Ureter (tissue), 1 donor: ENCODE results near the gene HLA-DMA. TPM values are rescaled to one million over a fixed set of nuclear protein-coding genes. Genes with fewer than 3 reads are reported as not detected.

Experiments used
- DNase-seq: peaks from one replicate; pipeline ENCODE4 v3.0.0-alpha.2; 2020; ENCODE audit warnings: low spot score
- total RNA-seq: library from RNA; stranded (reverse); gene quantifications from one replicate; pipeline ENCODE4 v1.2.4, GENCODE V29; 2023
- donor health status: DM: yes; HTN: yes; CAD: no.

Gene HLA-DMA
- total RNA-seq, 1 donor from 2014 or later: 65.3 TPM

- DNase-seq: no peak
Measured at GRCh38 chr6:32932132-32932868, 20.6 kb downstream of the HLA-DMA start.

- no peak for DNase-seq
Measured at GRCh38 chr6:32931211-32931610, 21.7 kb downstream of the HLA-DMA start.

- no peak for DNase-seq
Measured at GRCh38 chr6:32922083-32922482, 30.8 kb downstream of the HLA-DMA start.

- DNase-seq: no peak
Measured at GRCh38 chr6:32920715-32921114, 32.2 kb downstream of the HLA-DMA start.

GRCh38 chr6:32912951-32913350 is 39.9 kb downstream of the HLA-DMA start:
- DNase-seq: no peak

GRCh38 chr6:32908897-32909296 is 44.0 kb downstream of the HLA-DMA start:
- DNase-seq: no peak

- no peak for DNase-seq
Measured at GRCh38 chr6:32906539-32906938, 46.4 kb downstream of the HLA-DMA start.

GRCh38 chr6:32905078-32905477 is 47.8 kb downstream of the HLA-DMA start:
- DNase-seq: no peak

GRCh38 chr6:32903952-32904351 is 48.9 kb downstream of the HLA-DMA start:
- no peak for DNase-seq

Other genes with a start within 250 kb of the HLA-DMA start
- gene HLA-DQA2, start 211.7 kb downstream of the HLA-DMA start, total RNA-seq: 5.7 TPM
- gene HLA-DQB2, start 189.6 kb downstream of the HLA-DMA start, total RNA-seq: 8.1 TPM
- 1.9 TPM for gene HLA-DOB, start 136.1 kb downstream of the HLA-DMA start, total RNA-seq
- 40.1 TPM for gene TAP2, start 114.4 kb downstream of the HLA-DMA start, total RNA-seq
- 44.9 TPM for gene PSMB8, start 109.0 kb downstream of the HLA-DMA start, total RNA-seq
- gene TAP1, start 99.4 kb downstream of the HLA-DMA start, total RNA-seq: 26.3 TPM
- 20.1 TPM for gene PSMB9, start 98.9 kb downstream of the HLA-DMA start, total RNA-seq
- 31.0 TPM for gene HLA-DMB, start 12.1 kb downstream of the HLA-DMA start, total RNA-seq
- gene BRD2, start 15.5 kb upstream of the HLA-DMA start, total RNA-seq: 205 TPM
- 25.6 TPM for gene HLA-DOA, start 56.5 kb upstream of the HLA-DMA start, total RNA-seq
- 145 TPM for gene HLA-DPA1, start 120.6 kb upstream of the HLA-DMA start, total RNA-seq
- 82.5 TPM for gene HLA-DPB1, start 122.9 kb upstream of the HLA-DMA start, total RNA-seq
- 0.96 TPM for gene COL11A2, start 239.4 kb upstream of the HLA-DMA start, total RNA-seq
- 50.8 TPM for gene RXRB, start 247.6 kb upstream of the HLA-DMA start, total RNA-seq
- 60.7 TPM for gene SLC39A7, start 247.8 kb upstream of the HLA-DMA start, total RNA-seq